Mesenchymal stem cell (in vitro differentiated cells and primary cell): Measurements from ENCODE around the gene HTRA3.

Experiments
- DNase-seq: peaks from one replicate; pipeline ENCODE4 v3.0.0-alpha.2; 2013
- H2AFZ ChIP-seq: one replicate; pipeline ENCODE4 v1.6.1; 2013; ENCODE audit warnings: low read depth, mild to moderate bottlenecking, control low read depth, inconsistent platforms, low read length, moderate library complexity
- H2AK5ac ChIP-seq: 2 replicates; pipeline ENCODE4 v1.6.1; 2013; ENCODE audit warnings: low read length, moderate library complexity, mild to moderate bottlenecking, inconsistent platforms; ENCODE audit not compliant: severe bottlenecking
- H2BK120ac ChIP-seq: one replicate; pipeline ENCODE4 v1.6.1; 2013; ENCODE audit warnings: low read depth, mild to moderate bottlenecking, inconsistent platforms, low read length, moderate library complexity
- H2BK12ac ChIP-seq, 2 experiments: one replicate each; pipeline ENCODE4 v1.6.1; 2013; ENCODE audit warnings: inconsistent platforms in 2 of 2, low read length in 2 of 2, mild to moderate bottlenecking in 2 of 2, moderate library complexity in 2 of 2, control low read depth in 1 of 2
- H2BK15ac ChIP-seq: one replicate; pipeline ENCODE4 v1.6.1; 2013; ENCODE audit warnings: mild to moderate bottlenecking, low read depth, inconsistent platforms; ENCODE audit not compliant: poor library complexity, severe bottlenecking
- H2BK5ac ChIP-seq: 2 replicates; pipeline ENCODE4 v1.6.1; 2013; ENCODE audit warnings: low read depth, mild to moderate bottlenecking, low read length, control low read depth, inconsistent platforms; ENCODE audit not compliant: poor library complexity, severe bottlenecking
- H3K14ac ChIP-seq, 2 experiments: one replicate each; pipeline ENCODE4 v1.6.1; 2013; ENCODE audit warnings: inconsistent platforms in 2 of 2, low read length in 2 of 2, control low read depth in 1 of 2, mild to moderate bottlenecking in 1 of 2, moderate library complexity in 1 of 2
- H3K18ac ChIP-seq, 2 experiments: one replicate each; pipeline ENCODE4 v1.6.1; 2013; ENCODE audit warnings: inconsistent platforms in 2 of 2, low read length in 2 of 2, control low read depth in 1 of 2, low read depth in 1 of 2, mild to moderate bottlenecking in 1 of 2
- H3K23ac ChIP-seq, 2 experiments: one replicate each; pipeline ENCODE4 v1.6.1; 2013; ENCODE audit warnings: inconsistent platforms in 2 of 2, low read length in 2 of 2, mild to moderate bottlenecking in 2 of 2, moderate library complexity in 2 of 2, control low read depth in 1 of 2
- H3K27ac ChIP-seq: 2 replicates; pipeline ENCODE4 v1.5.1; 2013; ENCODE audit warnings: mild to moderate bottlenecking, moderate library complexity, low read length, control low read depth, inconsistent platforms; ENCODE audit not compliant: poor library complexity, severe bottlenecking
- H3K27me3 ChIP-seq, 2 experiments: 2 replicates each; pipeline versions ENCODE4 v1.6.1 to v1.7.0; 2013; ENCODE audit warnings: low read length in 2 of 2, mild to moderate bottlenecking in 2 of 2, moderate library complexity in 2 of 2, control low read depth in 1 of 2, inconsistent platforms in 1 of 2; ENCODE audit not compliant: control insufficient read depth in 1 of 2, insufficient read depth in 1 of 2
- H3K36me3 ChIP-seq, 2 experiments: 2 replicates each; pipeline versions ENCODE4 v1.6.1 to v1.7.0; 2013; ENCODE audit warnings: low read length in 2 of 2, control low read depth in 1 of 2, inconsistent platforms in 1 of 2, low read depth in 1 of 2, mild to moderate bottlenecking in 1 of 2; ENCODE audit not compliant: insufficient read depth in 2 of 2, control insufficient read depth in 1 of 2
- H3K4ac ChIP-seq, 2 experiments: one replicate each; pipeline ENCODE4 v1.6.1; 2013; ENCODE audit warnings: inconsistent platforms in 2 of 2, low read length in 2 of 2, mild to moderate bottlenecking in 2 of 2, moderate library complexity in 2 of 2, control low read depth in 1 of 2, low read depth in 1 of 2
- H3K4me1 ChIP-seq: 2 replicates; pipeline ENCODE4 v1.6.1; 2013; ENCODE audit warnings: low read depth, low read length, control low read depth; ENCODE audit not compliant: control insufficient read depth, insufficient read depth
- H3K4me2 ChIP-seq: 2 replicates; pipeline ENCODE4 v1.6.1; 2013; ENCODE audit warnings: low read length, mild to moderate bottlenecking, inconsistent platforms; ENCODE audit not compliant: poor library complexity, severe bottlenecking
- H3K4me3 ChIP-seq, 2 experiments: 2 replicates each; pipeline versions ENCODE4 v1.5.1 to v1.7.0; 2013; ENCODE audit warnings: low read length in 2 of 2, mild to moderate bottlenecking in 2 of 2, control low read depth in 1 of 2, low read depth in 1 of 2; ENCODE audit not compliant: insufficient read depth in 1 of 2
- H3K79me1 ChIP-seq: replicated peaks from 2 replicates; pipeline ENCODE4 v1.6.1; 2013; ENCODE audit warnings: mild to moderate bottlenecking, control low read depth, low read length, inconsistent platforms; ENCODE audit not compliant: poor library complexity, severe bottlenecking
- H3K9ac ChIP-seq: 2 replicates; pipeline ENCODE4 v1.7.0; 2013; ENCODE audit warnings: mild to moderate bottlenecking, low read length, moderate library complexity
- H3K9me3 ChIP-seq: 2 replicates; pipeline ENCODE4 v1.7.0; 2013; ENCODE audit warnings: mild to moderate bottlenecking, low read length; ENCODE audit not compliant: control insufficient read depth
- H4K8ac ChIP-seq: one replicate; pipeline ENCODE4 v1.6.1; 2013; ENCODE audit warnings: inconsistent platforms, mild to moderate bottlenecking, low read length, moderate library complexity
- H4K91ac ChIP-seq: one replicate; pipeline ENCODE4 v1.6.1; 2013; ENCODE audit warnings: mild to moderate bottlenecking, low read length, inconsistent platforms
- WGBS: methylation state at CpG from one replicate; pipeline ENCODE4 v1.1.7; 2013; ENCODE audit warnings: mixed read lengths; 5-methylcytosine and 5-hydroxymethylcytosine counted together

The HTRA3 gene

DNA sequence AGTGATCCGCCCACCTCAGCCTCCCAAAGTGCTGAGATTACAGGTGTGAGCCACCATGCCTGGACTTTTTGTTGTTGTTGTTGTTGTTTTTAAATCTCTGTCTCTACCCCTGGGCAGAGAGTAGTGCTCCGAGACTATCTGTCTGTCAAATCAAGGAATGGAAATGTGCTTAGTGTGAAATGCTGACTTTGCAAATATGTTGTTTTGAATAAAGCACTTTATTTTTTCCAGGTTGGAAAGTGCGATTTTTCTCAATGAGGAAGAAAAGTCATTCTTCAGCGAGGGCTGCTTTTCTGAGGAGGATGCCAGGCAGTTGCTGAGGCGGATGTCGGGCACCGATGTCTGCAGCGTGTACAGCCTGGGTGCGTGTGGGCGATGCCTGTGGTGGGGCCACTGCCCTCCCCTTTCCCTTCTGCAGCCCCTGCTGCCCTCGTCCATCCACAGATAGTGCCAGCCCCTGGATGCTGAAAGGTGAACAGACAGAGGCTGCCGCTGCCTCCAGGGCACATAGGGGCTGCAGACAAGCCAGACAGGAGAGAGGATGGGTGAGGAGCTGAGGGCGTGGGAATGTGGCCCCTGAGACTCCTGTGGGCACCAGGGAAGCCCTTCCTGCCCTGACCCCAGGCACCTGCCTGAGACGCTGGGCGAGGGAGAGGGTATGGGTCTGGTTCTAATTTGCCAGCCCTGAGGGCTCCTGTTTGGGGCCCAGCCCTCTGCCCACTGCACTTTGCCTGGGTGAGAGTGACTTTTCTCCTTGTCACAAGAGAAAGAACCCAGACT, 46.8 kb upstream of the HTRA3 start:
- H3K18ac ChIP-seq, result no peak overlapping the region
- H3K14ac ChIP-seq, result peak overlapping the region in 1 of 2 experiments; percentile 13
- H2BK12ac ChIP-seq, result no peak overlapping the region
- H3K9me3 ChIP-seq, result no peaks in the 10 kb centered on the region
- WGBS, result 95% methylated on average over 15 of the region's 15 CpGs
- H2BK15ac ChIP-seq, result no peak overlapping the region
- H3K27me3 ChIP-seq, result peaks cover 0 to 11% of the 10 kb centered on the region in 2 experiments
- H3K9ac ChIP-seq, result no peak overlapping the region
- H3K36me3 ChIP-seq, result peaks cover 19 to 74% of the 10 kb centered on the region in 2 experiments
- no peak overlapping the region for H3K4me3 ChIP-seq
- no peak overlapping the region for H2AK5ac ChIP-seq
- H3K4ac ChIP-seq, result no peak overlapping the region
- no peak overlapping the region for H2AFZ ChIP-seq
- no peak overlapping the region for H2BK5ac ChIP-seq
- no peak overlapping the region for H3K4me2 ChIP-seq
- peaks cover 2% of the 10 kb centered on the region for H3K79me1 ChIP-seq
- no peak overlapping the region for H3K27ac ChIP-seq
- peaks cover 11% of the 10 kb centered on the region for H3K4me1 ChIP-seq
- peak overlapping the region; percentile 54 for H4K91ac ChIP-seq
- DNase-seq, result no peak
- no peak overlapping the region for H3K23ac ChIP-seq
- no peak overlapping the region for H2BK120ac ChIP-seq
- H4K8ac ChIP-seq, result no peak overlapping the region

DNA sequence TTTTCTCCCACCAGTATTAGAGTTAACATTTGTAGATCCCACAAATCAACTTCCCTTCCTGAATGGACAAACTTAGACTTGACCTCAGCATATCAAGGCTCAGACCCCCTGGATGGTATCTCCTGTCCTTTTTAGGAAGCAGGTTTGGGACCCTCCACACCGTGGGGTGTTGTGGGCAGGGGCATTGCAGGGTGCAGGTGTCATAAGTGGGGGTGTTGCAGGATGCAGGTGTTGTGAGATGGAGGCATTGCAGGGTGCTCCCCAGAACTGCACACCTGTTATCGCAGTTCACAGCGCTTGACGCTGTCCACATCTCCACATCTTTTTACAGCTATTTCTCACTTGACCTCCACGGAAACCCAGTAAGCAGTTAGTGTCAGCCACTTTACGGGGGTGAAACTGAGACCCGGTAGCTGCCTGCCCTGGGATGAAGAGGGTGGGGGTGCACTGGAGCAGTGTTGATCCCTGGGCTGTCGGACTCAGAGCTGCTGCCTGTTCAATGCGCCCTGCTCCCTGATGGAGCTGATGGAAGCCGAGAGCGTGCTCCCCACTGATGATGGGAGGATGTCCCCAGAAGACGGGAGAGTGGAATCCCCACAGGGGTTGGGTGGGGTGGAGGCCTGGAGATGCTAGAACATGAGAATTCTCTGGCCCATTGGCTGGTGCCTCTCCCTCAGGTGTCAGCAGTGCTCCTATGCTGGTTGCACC, 45.1 kb upstream of the HTRA3 start:
- H3K4me3 ChIP-seq, result peak overlapping the region in 1 of 2 experiments; percentile 20
- no peak overlapping the region for H4K91ac ChIP-seq
- DNase-seq, result no peak
- WGBS, result 96% methylated on average over 11 of the region's 12 CpGs
- no peak overlapping the region for H3K18ac ChIP-seq
- H3K9ac ChIP-seq, result no peak overlapping the region
- H2AFZ ChIP-seq, result no peak overlapping the region
- H2BK12ac ChIP-seq, result no peak overlapping the region
- H3K14ac ChIP-seq, result no peak overlapping the region
- H3K9me3 ChIP-seq, result no peaks in the 10 kb centered on the region
- no peak overlapping the region for H3K27ac ChIP-seq
- H2BK15ac ChIP-seq, result no peak overlapping the region
- peaks cover 19 to 69% of the 10 kb centered on the region in 2 experiments for H3K36me3 ChIP-seq
- no peak overlapping the region for H3K4me2 ChIP-seq
- H3K4me1 ChIP-seq, result peaks cover 26% of the 10 kb centered on the region
- no peak overlapping the region for H2BK5ac ChIP-seq
- H3K4ac ChIP-seq, result no peak overlapping the region
- H2AK5ac ChIP-seq, result no peak overlapping the region
- H4K8ac ChIP-seq, result no peak overlapping the region
- peaks cover 0 to 11% of the 10 kb centered on the region in 2 experiments for H3K27me3 ChIP-seq
- H3K23ac ChIP-seq, result no peak overlapping the region
- peaks cover 7% of the 10 kb centered on the region for H3K79me1 ChIP-seq
- no peak overlapping the region for H2BK120ac ChIP-seq

- Histone ChIP-seq H3K27ac (no peak overlapping the region), H3K27me3 (peaks cover 0 to 11% of the 10 kb centered on the region in 2 experiments), H3K4me3 (peak overlapping the region in 1 of 2 experiments; percentile 20), H3K18ac (no peak overlapping the region), H2AFZ (no peak overlapping the region), H2AK5ac (no peak overlapping the region), H2BK5ac (no peak overlapping the region), H3K14ac (no peak overlapping the region), H4K91ac (no peak overlapping the region), H3K4me1 (peaks cover 28% of the 10 kb centered on the region), H2BK12ac (no peak overlapping the region), H2BK15ac (no peak overlapping the region), H3K9me3 (no peaks in the 10 kb centered on the region), H3K79me1 (peaks cover 7% of the 10 kb centered on the region), H3K4ac (no peak overlapping the region), H3K36me3 (peaks cover 19 to 62% of the 10 kb centered on the region in 2 experiments), H3K9ac (no peak overlapping the region), H2BK120ac (no peak overlapping the region), H3K23ac (no peak overlapping the region), H4K8ac (no peak overlapping the region), H3K4me2 (no peak overlapping the region)
- WGBS, result 89% methylated on average over 12 of the region's 12 CpGs
- no peak for DNase-seq
Observed at GRCh38 chr4:8224975-8225625, 44.5 kb upstream of the HTRA3 start.
